Endodermal cell (in vitro differentiated cells): ENCODE measurements around the gene CELF4. TPM values are rescaled to one million over a fixed set of nuclear protein-coding genes. Genes with fewer than 3 reads are reported as not detected.
A peak's percentile ranks its signal among the peaks of the same experiment; 100 is the strongest.

Source experiments
- DNase-seq: peaks from one replicate; pipeline ENCODE4 v3.0.0-alpha.2; 2017
- H3K27ac ChIP-seq: 2 replicates; pipeline ENCODE4 v1.5.1; 2013; ENCODE audit warnings: mild to moderate bottlenecking, low read depth, low read length, moderate library complexity
- H3K27me3 ChIP-seq: 2 replicates; pipeline ENCODE4 v1.6.1; 2013; ENCODE audit warnings: mild to moderate bottlenecking, low read length, moderate library complexity; ENCODE audit not compliant: insufficient read depth, control insufficient read depth, poor library complexity, severe bottlenecking
- H3K36me3 ChIP-seq: 2 replicates; pipeline ENCODE4 v1.7.0; 2013; ENCODE audit warnings: mild to moderate bottlenecking, low read length, moderate library complexity; ENCODE audit not compliant: control insufficient read depth, insufficient read depth
- H3K4me1 ChIP-seq: one replicate; pipeline ENCODE4 v1.7.0; 2013; ENCODE audit warnings: low read length; ENCODE audit not compliant: control insufficient read depth, insufficient read depth
- H3K4me3 ChIP-seq: 2 replicates; pipeline ENCODE4 v1.5.1; 2013; ENCODE audit warnings: mild to moderate bottlenecking, low read length, moderate library complexity
- H3K9ac ChIP-seq: 2 replicates; pipeline ENCODE4 v1.6.1; 2013; ENCODE audit warnings: mild to moderate bottlenecking, low read length, moderate library complexity; ENCODE audit not compliant: poor library complexity, severe bottlenecking; ENCODE audit errors: extremely low read depth
- H3K9me3 ChIP-seq: 2 replicates; pipeline ENCODE4 v1.6.1; 2013; ENCODE audit warnings: mild to moderate bottlenecking, low read length, moderate library complexity; ENCODE audit not compliant: control insufficient read depth
- H3K27ac Mint-ChIP-seq: 2 replicates; pipeline ENCODE4 v1.8.0; 2020; ENCODE audit warnings: mixed read lengths
- H3K27me3 Mint-ChIP-seq: 2 replicates; pipeline ENCODE4 v1.8.0; 2021; ENCODE audit warnings: mild to moderate bottlenecking, mixed read lengths; ENCODE audit not compliant: insufficient read depth
- H3K36me3 Mint-ChIP-seq: 2 replicates; pipeline ENCODE4 v1.8.0; 2020; ENCODE audit warnings: low read depth, mixed read lengths
- H3K4me1 Mint-ChIP-seq: 2 replicates; pipeline ENCODE4 v1.8.0; 2020; ENCODE audit warnings: mixed read lengths
- H3K4me3 Mint-ChIP-seq: 2 replicates; pipeline ENCODE4 v1.8.0; 2020; ENCODE audit warnings: mild to moderate bottlenecking, moderate library complexity, mixed read lengths
- H3K9me3 Mint-ChIP-seq: 2 replicates; pipeline ENCODE4 v1.8.0; 2020; ENCODE audit warnings: mild to moderate bottlenecking, mixed read lengths
- WGBS, 2 experiments: methylation state at CpG; one replicate each; pipeline versions ENCODE4 v1.1.5 to v1.1.7; 2013; ENCODE audit warnings: missing lambda C conversion rate in 2 of 2, mixed read lengths in 1 of 2; ENCODE audit not compliant: insufficient coverage in 1 of 2, insufficient read length in 1 of 2; 5-methylcytosine and 5-hydroxymethylcytosine counted together
- total RNA-seq, 2 donors: library from RNA; stranded (reverse); fragmentation: NEBNext Ultra II Directional in 1 of 2; extraction: Animal tissue kit (Norgen Biotek cat#: 25700) in 1 of 2; gene quantifications; 2 replicates in 1 of 2; 3 replicates in 1 of 2; pipeline ENCODE4 v1.2.1, GENCODE V29; 2021
- TF ChIP-seq, protein P1 (sequence below): fragments of 200-600 bp; sonication (generic); conservative IDR thresholded peaks from 2 replicates; pipeline ENCODE4 v1.5.0; 2021; ENCODE audit warnings: antibody characterized with exemption, mild to moderate bottlenecking

Gene CELF4
- total RNA-seq, 2 donors from 2014 or later: 5.7 to 6.7 TPM

DNA sequence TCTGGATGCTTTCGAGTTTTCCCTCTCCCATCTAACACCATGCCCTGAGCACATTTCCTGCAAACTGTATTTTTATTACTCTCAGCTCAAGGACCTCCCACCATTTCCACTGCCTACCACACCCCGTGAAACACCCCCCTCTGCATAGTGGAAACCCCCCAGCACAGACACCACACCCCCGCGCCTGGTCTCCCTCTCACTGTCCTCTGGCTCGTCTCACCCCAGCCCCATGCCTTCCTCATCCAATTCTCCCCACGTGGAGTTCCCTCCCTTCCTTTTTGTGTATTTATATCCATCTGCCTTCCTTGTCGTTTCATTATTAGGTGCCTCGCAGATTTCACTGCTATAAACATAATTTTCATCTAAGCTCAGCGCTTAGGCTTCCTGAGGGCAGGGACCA is 307.5 kb downstream of the CELF4 start:
- H3K9ac ChIP-seq: no peak overlapping the region
- TF ChIP-seq, protein P1, sequence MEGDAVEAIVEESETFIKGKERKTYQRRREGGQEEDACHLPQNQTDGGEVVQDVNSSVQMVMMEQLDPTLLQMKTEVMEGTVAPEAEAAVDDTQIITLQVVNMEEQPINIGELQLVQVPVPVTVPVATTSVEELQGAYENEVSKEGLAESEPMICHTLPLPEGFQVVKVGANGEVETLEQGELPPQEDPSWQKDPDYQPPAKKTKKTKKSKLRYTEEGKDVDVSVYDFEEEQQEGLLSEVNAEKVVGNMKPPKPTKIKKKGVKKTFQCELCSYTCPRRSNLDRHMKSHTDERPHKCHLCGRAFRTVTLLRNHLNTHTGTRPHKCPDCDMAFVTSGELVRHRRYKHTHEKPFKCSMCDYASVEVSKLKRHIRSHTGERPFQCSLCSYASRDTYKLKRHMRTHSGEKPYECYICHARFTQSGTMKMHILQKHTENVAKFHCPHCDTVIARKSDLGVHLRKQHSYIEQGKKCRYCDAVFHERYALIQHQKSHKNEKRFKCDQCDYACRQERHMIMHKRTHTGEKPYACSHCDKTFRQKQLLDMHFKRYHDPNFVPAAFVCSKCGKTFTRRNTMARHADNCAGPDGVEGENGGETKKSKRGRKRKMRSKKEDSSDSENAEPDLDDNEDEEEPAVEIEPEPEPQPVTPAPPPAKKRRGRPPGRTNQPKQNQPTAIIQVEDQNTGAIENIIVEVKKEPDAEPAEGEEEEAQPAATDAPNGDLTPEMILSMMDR: no peak
- Mint-ChIP-seq H3K9me3 (no peaks in the 10 kb centered on the region), H3K27me3 (peaks cover 42% of the 10 kb centered on the region), H3K4me1 (peaks cover 3% of the 10 kb centered on the region), H3K36me3 (no peaks in the 10 kb centered on the region), H3K27ac (no peak overlapping the region), H3K4me3 (no peak overlapping the region)
- no peaks in the 10 kb centered on the region for H3K9me3 ChIP-seq
- no peaks in the 10 kb centered on the region for H3K36me3 ChIP-seq
- H3K4me1 ChIP-seq: no peaks in the 10 kb centered on the region
- no peak overlapping the region for H3K27ac ChIP-seq
- H3K4me3 ChIP-seq: no peak overlapping the region
- H3K27me3 ChIP-seq: peaks cover 30% of the 10 kb centered on the region
- no peak for DNase-seq
- WGBS, 2 experiments: 76 to 77% methylated on average over 3 to 9 of the region's 9 CpGs

DNA sequence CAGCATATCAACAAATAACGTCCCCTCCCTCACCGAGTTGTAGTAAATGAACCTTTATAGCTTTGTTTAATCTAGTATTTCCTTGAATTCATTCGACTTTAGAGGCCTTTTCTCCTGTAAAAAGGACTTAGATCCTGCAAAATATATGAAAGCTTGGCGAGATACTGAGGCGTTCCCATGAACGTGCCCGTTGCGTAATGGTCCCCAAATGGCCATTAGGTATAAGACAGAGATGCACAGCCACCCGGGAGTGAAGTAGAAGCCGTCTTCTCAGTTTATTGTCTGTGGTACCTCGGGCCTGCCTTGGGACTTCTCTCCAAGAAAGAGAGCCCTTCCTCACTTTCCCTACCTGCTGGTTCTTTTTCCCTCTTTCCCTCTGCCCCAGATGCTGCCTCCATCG is 310.6 kb downstream of the CELF4 start:
- no peak overlapping the region for H3K27ac Mint-ChIP-seq
- peaks cover 66% of the 10 kb centered on the region for H3K27me3 Mint-ChIP-seq
- TF ChIP-seq, protein P1: no peak
- H3K4me3 Mint-ChIP-seq: peak overlapping the region; percentile 66
- no peaks in the 10 kb centered on the region for H3K36me3 Mint-ChIP-seq
- 87 to 90% methylated on average over 11 to 12 of the region's 12 CpGs for WGBS, 2 experiments
- Histone ChIP-seq H3K9ac (no peak overlapping the region), H3K4me1 (peaks cover 3% of the 10 kb centered on the region), H3K27me3 (peaks cover 47% of the 10 kb centered on the region), H3K9me3 (no peaks in the 10 kb centered on the region), H3K4me3 (no peak overlapping the region), H3K36me3 (no peaks in the 10 kb centered on the region), H3K27ac (no peak overlapping the region)
- H3K9me3 Mint-ChIP-seq: no peaks in the 10 kb centered on the region
- H3K4me1 Mint-ChIP-seq: peaks cover 14% of the 10 kb centered on the region
- no peak for DNase-seq

DNA sequence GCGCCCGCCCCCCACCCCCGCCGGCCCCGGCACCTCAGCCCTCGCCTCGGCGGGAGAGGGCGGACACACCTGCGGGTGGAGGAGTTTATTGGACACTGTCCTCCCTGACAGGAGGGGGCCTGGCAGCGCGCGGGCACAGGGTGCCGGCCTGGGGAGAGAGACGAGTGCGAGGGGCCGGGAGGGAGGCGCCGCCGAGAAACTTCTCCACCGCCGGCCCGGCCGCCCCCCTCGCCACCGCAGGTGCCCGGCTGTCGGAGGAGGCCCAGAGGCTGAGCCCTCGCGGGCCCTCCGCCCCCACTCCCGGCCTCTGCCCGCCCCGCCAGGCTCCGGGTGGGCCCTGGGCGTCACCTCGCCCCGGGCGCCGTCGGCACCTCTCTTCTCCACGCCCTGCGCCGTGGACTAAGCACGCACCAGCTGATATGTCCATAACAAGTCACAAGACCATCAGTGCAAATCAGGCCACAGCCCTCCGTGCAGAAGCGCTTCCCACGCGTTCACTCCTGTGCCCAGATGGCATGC is 311.3 kb downstream of the CELF4 start:
- H3K27ac Mint-ChIP-seq: peak overlapping the region; percentile 38
- no peaks in the 10 kb centered on the region for H3K9me3 Mint-ChIP-seq
- H3K4me3 Mint-ChIP-seq: peak overlapping the region; percentile 66
- Histone ChIP-seq H3K4me3 (peak overlapping the region; percentile 45), H3K36me3 (no peaks in the 10 kb centered on the region), H3K27me3 (peaks cover 47% of the 10 kb centered on the region), H3K4me1 (peaks cover 3% of the 10 kb centered on the region), H3K9me3 (no peaks in the 10 kb centered on the region), H3K9ac (no peak overlapping the region), H3K27ac (no peak overlapping the region)
- H3K36me3 Mint-ChIP-seq: no peaks in the 10 kb centered on the region
- WGBS, 2 experiments: 12 to 18% methylated on average over 14 to 49 of the region's 49 CpGs
- TF ChIP-seq, protein P1: no peak
- peaks cover 14% of the 10 kb centered on the region for H3K4me1 Mint-ChIP-seq
- peaks cover 67% of the 10 kb centered on the region for H3K27me3 Mint-ChIP-seq
- DNase-seq: no peak
